MCF 10A (cell line): ENCODE results near the gene SLC24A3. TPM values are rescaled to one million over a fixed set of nuclear protein-coding genes. Genes with fewer than 3 reads are reported as not detected.

Experiments used
- BruUV-seq: library from RNA; stranded (reverse); fragments of 400-500 nt; replicated peaks from 2 replicates; lab custom pipeline; 2021; lab: Mats Ljungman, UMichigan
- CTCF ChIA-PET: fragments of 300-600 bp; sonication (Branson Sonifier 250); formaldehyde crosslinking; extraction: SDS; loops from one replicate; lab custom pipeline; 2021; ENCODE audit warnings: antibody characterized with exemption, inconsistent platforms; lab: Yijun Ruan, JAX
- POLR2A ChIA-PET: fragments of 300-600, 350-650 bp; sonication (Branson Sonifier 250); formaldehyde crosslinking; extraction: SDS; loops from one replicate; lab custom pipeline; 2020; ENCODE audit warnings: antibody characterized with exemption, inconsistent platforms; lab: Yijun Ruan, JAX
- DNase-seq: peaks from one replicate; pipeline ENCODE4 v3.0.0-alpha.2; 2018; ENCODE audit not compliant: unreplicated experiment
- H3K27ac Mint-ChIP-seq: one replicate; pipeline ENCODE4 v1.8.0; 2022; ENCODE audit warnings: mild to moderate bottlenecking, low read depth, mixed read lengths; ENCODE audit not compliant: unreplicated experiment
- H3K27me3 Mint-ChIP-seq: one replicate; pipeline ENCODE4 v1.8.0; 2022; ENCODE audit warnings: mixed read lengths; ENCODE audit not compliant: insufficient read depth, unreplicated experiment
- H3K36me3 Mint-ChIP-seq: one replicate; pipeline ENCODE4 v1.8.0; 2022; ENCODE audit warnings: mild to moderate bottlenecking, moderate library complexity, mixed read lengths; ENCODE audit not compliant: insufficient read depth, unreplicated experiment
- H3K4me1 Mint-ChIP-seq: one replicate; pipeline ENCODE4 v1.8.0; 2022; ENCODE audit warnings: mixed read lengths; ENCODE audit not compliant: insufficient read depth, unreplicated experiment
- H3K4me3 Mint-ChIP-seq: one replicate; pipeline ENCODE4 v1.8.0; 2022; ENCODE audit warnings: mild to moderate bottlenecking, moderate library complexity, mixed read lengths; ENCODE audit not compliant: unreplicated experiment
- H3K9me3 Mint-ChIP-seq: one replicate; pipeline ENCODE4 v1.8.0; 2022; ENCODE audit warnings: mixed read lengths; ENCODE audit not compliant: unreplicated experiment
- intact Hi-C: fragments of 100-400 bp; cut with micrococcal nuclease; formaldehyde crosslinking; loops from 2 replicates; pipeline ENCODE4 v1.14.1; 2022
- total RNA-seq: library from RNA; stranded (reverse); gene quantifications from 2 replicates; pipeline ENCODE4 v1.2.3, GENCODE V29; 2022
- TF ChIP-seq, protein P1 (sequence below): fragments of 200-600 bp; IDR thresholded peaks from one replicate; pipeline ENCODE4 v1.8.0; 2022; ENCODE audit warnings: antibody characterized with exemption, mild to moderate bottlenecking; ENCODE audit not compliant: unreplicated experiment

SLC24A3 gene
- total RNA-seq, 1 experiment from 2014 or later: not detected

DNA sequence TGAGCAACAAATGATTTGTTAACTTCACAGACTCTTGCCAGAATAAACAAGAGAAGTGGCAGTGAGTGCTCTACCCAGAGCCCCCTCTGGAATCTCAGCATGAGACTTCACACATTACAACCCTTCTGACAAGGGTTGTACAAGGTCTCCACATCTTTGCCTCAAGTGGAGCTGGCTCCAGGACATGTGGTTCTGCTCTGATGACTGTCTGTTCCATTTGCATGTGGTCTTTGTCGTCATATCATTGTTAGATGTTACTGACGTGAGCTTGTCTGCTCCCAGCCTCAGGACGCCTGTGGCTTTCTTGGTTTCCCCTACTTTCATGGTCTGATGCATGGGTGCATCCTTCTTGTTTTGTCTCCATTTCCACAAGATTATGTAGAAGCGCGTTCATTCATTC lies 115.0 kb downstream of the SLC24A3 start:
- intact Hi-C loops: no loop called here
- ChIA-PET CTCF (no interaction called here), POLR2A (no interaction called here)
- Mint-ChIP-seq H3K27ac (no peak overlapping the region), H3K36me3 (peaks cover 6% of the 10 kb centered on the region), H3K27me3 (peaks cover 11% of the 10 kb centered on the region), H3K4me3 (no peak overlapping the region), H3K4me1 (no peaks in the 10 kb centered on the region), H3K9me3 (peaks cover 27% of the 10 kb centered on the region)
- no peak for DNase-seq
- TF ChIP-seq, protein P1, sequence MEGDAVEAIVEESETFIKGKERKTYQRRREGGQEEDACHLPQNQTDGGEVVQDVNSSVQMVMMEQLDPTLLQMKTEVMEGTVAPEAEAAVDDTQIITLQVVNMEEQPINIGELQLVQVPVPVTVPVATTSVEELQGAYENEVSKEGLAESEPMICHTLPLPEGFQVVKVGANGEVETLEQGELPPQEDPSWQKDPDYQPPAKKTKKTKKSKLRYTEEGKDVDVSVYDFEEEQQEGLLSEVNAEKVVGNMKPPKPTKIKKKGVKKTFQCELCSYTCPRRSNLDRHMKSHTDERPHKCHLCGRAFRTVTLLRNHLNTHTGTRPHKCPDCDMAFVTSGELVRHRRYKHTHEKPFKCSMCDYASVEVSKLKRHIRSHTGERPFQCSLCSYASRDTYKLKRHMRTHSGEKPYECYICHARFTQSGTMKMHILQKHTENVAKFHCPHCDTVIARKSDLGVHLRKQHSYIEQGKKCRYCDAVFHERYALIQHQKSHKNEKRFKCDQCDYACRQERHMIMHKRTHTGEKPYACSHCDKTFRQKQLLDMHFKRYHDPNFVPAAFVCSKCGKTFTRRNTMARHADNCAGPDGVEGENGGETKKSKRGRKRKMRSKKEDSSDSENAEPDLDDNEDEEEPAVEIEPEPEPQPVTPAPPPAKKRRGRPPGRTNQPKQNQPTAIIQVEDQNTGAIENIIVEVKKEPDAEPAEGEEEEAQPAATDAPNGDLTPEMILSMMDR: no peak
- no TSS peak for BruUV-seq

- ChIA-PET CTCF (interaction anchor here (1.0 kb wide), 1 partner anchor 25 kb away, joined by 3 read pairs; no protein-coding TSS in a partner anchor), POLR2A (no interaction called here)
- Mint-ChIP-seq H3K4me3 (no peak overlapping the region), H3K27me3 (peaks cover 11% of the 10 kb centered on the region), H3K9me3 (peaks cover 25% of the 10 kb centered on the region), H3K27ac (no peak overlapping the region), H3K4me1 (no peaks in the 10 kb centered on the region), H3K36me3 (peaks cover 6% of the 10 kb centered on the region)
- TF ChIP-seq, protein P1: no peak
- no TSS peak for BruUV-seq
- intact Hi-C loops: no loop called here
- DNase-seq: no peak
These were observed 116.2 kb downstream of the SLC24A3 start for GRCh38 chr20:19328676-19329075.

DNA sequence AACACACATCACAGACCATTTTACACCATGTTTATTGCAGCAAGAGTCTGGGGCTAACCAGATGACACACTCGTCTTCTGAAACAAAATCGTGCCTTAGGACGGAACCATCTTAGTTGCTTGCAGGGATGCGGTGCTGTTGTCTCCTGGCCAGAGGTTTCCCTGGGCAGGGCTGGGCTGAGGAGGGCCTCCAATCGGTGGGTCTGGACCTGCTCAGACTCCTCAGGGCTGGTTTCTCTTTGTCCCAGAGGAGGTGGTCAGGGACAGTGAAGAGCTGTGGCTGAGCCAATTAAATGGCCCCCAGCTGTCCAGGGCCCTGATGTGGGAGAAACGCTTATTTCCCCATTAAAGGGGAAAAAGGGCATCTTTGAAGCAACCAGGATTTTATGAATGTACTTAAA lies 117.6 kb downstream of the SLC24A3 start:
- TF ChIP-seq, protein P1: no peak
- no peak for DNase-seq
- Mint-ChIP-seq H3K27me3 (peaks cover 11% of the 10 kb centered on the region), H3K4me1 (no peaks in the 10 kb centered on the region), H3K9me3 (peaks cover 25% of the 10 kb centered on the region), H3K4me3 (no peak overlapping the region), H3K36me3 (peaks cover 6% of the 10 kb centered on the region), H3K27ac (no peak overlapping the region)
- POLR2A ChIA-PET: interaction anchor here (0.6 kb wide), 1 partner anchor 289 kb away, joined by 3 read pairs; no protein-coding TSS in a partner anchor
- intact Hi-C loops: no loop called here
- BruUV-seq: no TSS peak
- CTCF ChIA-PET: interaction anchor here (1.0 kb wide), 1 partner anchor 23 kb away, joined by 3 read pairs; no protein-coding TSS in a partner anchor

- POLR2A ChIA-PET: no interaction called here
- no TSS peak for BruUV-seq
- intact Hi-C loops: no loop called here
- H3K4me3 Mint-ChIP-seq: no peak overlapping the region
- DNase-seq: no peak
- TF ChIP-seq, protein P1: no peak
- peaks cover 6% of the 10 kb centered on the region for H3K36me3 Mint-ChIP-seq
- H3K27me3 Mint-ChIP-seq: peaks cover 11% of the 10 kb centered on the region
- no peak overlapping the region for H3K27ac Mint-ChIP-seq
- H3K9me3 Mint-ChIP-seq: peaks cover 25% of the 10 kb centered on the region
- H3K4me1 Mint-ChIP-seq: no peaks in the 10 kb centered on the region
- CTCF ChIA-PET: no interaction called here
These were observed 118.3 kb downstream of the SLC24A3 start for GRCh38 chr20:19330731-19331130.
